Sigmoid colon (tissue), 4 donors: ENCODE measurements around the gene DOCK8.

Experiments used
- EP300 ChIP-seq, 4 donors: sonication (generic); formaldehyde crosslinking; IDR thresholded peaks; one replicate each; pipeline ENCODE4 v1.6.1; 2017; ENCODE audit warnings: antibody characterized with exemption in 4 of 4
- TF ChIP-seq, protein P1 (sequence below), 4 experiments: fragments of 450-650 bp in 3 of 4; fragments of 200-600 bp in 1 of 4; IDR thresholded peaks; one replicate each; pipeline ENCODE4 v1.5.1; 2016 to 2019; ENCODE audit warnings: antibody characterized with exemption in 4 of 4, mild to moderate bottlenecking in 3 of 4, moderate library complexity in 2 of 4

DNA sequence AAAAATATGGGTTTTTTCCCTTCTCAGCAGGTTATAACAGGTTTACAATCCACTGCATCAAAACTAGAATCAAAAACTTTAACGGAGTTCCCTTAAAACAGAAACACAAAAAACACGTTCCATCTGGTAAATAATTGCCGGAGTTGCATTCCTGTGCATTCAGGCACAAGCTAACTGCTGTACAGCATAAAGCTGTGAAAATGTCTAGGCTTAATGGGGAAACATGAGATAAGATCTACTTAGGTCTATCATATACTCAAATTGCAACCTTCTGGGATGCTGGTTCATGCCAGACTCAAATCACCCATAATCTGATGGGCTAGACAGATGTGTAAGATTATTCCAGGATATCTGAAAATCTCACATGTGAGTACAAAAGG, 265.3 kb downstream of the DOCK8 start:
- TF ChIP-seq, protein P1, sequence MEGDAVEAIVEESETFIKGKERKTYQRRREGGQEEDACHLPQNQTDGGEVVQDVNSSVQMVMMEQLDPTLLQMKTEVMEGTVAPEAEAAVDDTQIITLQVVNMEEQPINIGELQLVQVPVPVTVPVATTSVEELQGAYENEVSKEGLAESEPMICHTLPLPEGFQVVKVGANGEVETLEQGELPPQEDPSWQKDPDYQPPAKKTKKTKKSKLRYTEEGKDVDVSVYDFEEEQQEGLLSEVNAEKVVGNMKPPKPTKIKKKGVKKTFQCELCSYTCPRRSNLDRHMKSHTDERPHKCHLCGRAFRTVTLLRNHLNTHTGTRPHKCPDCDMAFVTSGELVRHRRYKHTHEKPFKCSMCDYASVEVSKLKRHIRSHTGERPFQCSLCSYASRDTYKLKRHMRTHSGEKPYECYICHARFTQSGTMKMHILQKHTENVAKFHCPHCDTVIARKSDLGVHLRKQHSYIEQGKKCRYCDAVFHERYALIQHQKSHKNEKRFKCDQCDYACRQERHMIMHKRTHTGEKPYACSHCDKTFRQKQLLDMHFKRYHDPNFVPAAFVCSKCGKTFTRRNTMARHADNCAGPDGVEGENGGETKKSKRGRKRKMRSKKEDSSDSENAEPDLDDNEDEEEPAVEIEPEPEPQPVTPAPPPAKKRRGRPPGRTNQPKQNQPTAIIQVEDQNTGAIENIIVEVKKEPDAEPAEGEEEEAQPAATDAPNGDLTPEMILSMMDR (IDR thresholded peaks at IDR 0.05), result no peak
- no peak for TF ChIP-seq EP300 (IDR thresholded peaks at IDR 0.05)
